Vagina (tissue), 2 donors: ENCODE measurements around the gene GRIN2C.

Experiments used
- POLR2AphosphoS5 ChIP-seq, 2 donors: sonication (generic); formaldehyde crosslinking; IDR thresholded peaks; one replicate each; pipeline ENCODE4 v1.9.0; 2017; ENCODE audit warnings: antibody characterized with exemption in 2 of 2, mild to moderate bottlenecking in 2 of 2, low read depth in 1 of 2; ENCODE audit not compliant: insufficient read depth in 1 of 2
- TF ChIP-seq, protein P1 (sequence below), 3 experiments: fragments of 450-650 bp in 2 of 3; fragments of 200-600 bp in 1 of 3; sonication (generic) in 1 of 3; IDR thresholded peaks; one replicate each; pipeline ENCODE4 v1.5.1; 2017 to 2019; ENCODE audit warnings: antibody characterized with exemption in 3 of 3, mild to moderate bottlenecking in 2 of 3, moderate library complexity in 2 of 3

DNA sequence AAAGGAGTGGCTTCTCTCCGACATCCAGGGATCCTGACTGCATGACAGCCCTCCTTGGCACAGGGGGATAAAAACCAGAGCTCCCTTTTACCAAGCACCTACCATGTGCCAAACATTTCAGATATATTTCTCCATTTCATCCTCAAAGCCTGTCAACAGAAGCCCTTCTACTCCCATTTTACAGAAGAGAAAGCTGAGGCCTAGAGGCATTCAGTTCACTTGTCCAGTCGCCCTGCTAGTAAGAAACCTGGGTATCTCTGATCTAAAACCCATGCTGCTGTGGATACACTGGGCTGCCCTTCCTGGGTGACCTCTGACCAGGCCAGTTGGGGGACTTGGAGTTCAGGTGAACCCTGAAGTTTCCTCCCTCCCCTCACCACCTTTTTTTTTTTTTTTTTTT lies 19.0 kb upstream of the GRIN2C start:
- TF ChIP-seq, protein P1, sequence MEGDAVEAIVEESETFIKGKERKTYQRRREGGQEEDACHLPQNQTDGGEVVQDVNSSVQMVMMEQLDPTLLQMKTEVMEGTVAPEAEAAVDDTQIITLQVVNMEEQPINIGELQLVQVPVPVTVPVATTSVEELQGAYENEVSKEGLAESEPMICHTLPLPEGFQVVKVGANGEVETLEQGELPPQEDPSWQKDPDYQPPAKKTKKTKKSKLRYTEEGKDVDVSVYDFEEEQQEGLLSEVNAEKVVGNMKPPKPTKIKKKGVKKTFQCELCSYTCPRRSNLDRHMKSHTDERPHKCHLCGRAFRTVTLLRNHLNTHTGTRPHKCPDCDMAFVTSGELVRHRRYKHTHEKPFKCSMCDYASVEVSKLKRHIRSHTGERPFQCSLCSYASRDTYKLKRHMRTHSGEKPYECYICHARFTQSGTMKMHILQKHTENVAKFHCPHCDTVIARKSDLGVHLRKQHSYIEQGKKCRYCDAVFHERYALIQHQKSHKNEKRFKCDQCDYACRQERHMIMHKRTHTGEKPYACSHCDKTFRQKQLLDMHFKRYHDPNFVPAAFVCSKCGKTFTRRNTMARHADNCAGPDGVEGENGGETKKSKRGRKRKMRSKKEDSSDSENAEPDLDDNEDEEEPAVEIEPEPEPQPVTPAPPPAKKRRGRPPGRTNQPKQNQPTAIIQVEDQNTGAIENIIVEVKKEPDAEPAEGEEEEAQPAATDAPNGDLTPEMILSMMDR (IDR thresholded peaks at IDR 0.05), result no peak
- no peak for TF ChIP-seq POLR2AphosphoS5 (IDR thresholded peaks at IDR 0.05; ENCODE audit: insufficient read depth in 1 of 2, low read depth in 1 of 2)
